Kasumi-1 (cell line): ENCODE measurements around the gene NLGN1.
A peak's percentile ranks its signal among the peaks of the same experiment; 100 is the strongest.

Experiments used
- DNase-seq, 2 experiments: peaks; one replicate each; lab custom pipeline; 2025; lab: John Stamatoyannopoulos, UW

NLGN1 gene

DNA sequence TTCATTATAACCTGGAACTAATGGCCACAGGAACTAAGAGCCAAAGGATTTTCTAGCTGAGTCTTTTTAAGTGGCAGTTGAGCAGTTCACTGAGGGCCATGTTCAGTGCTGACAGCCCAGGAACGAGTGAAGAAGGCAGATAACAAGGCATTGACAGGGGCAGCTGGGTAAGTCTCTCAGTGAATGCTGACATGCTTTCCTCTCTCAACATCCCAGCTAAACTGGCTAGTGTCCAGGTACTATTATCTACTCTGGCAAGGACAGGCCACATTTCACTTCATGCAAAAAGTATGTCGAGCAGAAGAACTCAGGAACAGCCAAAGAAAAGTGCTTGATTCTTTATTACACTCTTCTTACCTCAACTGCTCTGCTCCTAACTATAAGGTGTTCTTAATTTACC is 515.9 kb downstream of the NLGN1 start:
- no peak for DNase-seq

DNA sequence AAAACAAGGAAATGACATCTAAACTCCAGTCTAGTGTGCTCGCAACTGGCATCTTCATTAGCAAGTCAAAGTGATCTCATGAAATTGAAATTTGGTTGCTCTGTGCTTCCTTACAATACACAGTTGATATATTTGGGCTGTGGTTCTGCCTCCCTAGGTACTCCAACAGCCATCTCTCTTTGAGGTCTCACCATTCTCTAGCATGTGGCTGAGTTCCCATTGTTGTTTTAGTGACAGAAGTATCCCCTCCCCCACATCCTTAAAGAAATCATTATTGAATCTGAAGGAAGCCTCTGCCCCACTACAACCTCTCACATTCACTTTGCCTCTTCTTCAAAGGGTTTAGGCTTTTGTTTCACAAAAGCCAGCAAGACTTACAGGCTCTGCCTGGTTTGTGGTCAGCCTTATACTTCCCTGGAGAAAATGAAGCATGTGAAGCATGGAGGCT is 516.5 kb downstream of the NLGN1 start:
- DNase-seq = no peak

DNA sequence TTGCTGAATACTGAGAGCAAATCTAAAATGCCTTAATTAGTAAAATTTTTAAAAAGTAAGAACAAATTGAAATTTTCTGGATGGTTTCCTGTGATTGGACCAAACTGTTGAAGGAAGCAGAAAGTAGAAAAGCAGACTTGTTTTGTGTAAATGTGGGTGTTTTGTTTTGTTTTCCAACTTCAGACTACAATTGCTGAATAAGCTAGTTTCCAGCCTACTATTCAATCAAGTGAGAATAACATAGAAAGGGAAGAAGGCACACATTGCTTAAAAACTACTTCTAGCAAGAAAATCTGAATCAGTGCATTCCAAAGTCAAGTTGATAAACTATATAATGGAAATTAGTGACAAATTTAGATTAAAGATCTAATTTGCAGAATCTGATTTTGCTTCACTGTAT is 519.3 kb downstream of the NLGN1 start:
- no peak for DNase-seq

DNA sequence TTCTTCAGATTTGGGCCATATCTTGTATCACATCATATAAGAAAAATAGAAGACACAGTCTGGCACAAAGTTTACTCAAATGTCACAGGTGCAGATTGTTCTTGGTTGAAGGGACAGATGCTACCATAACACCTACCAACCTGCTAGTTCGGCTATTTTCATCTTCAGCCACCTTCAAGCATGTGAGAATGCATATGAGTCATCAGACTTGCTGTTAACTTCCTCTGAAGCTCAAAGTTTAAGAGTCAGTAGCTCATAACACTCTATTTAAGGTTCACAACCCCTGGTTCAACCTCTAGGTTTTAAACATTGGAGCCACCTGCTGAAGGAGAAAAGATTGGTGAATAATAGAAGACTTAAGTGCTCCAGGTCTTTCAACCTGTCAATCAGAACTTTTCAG is 522.8 kb downstream of the NLGN1 start:
- no peak for DNase-seq

DNA sequence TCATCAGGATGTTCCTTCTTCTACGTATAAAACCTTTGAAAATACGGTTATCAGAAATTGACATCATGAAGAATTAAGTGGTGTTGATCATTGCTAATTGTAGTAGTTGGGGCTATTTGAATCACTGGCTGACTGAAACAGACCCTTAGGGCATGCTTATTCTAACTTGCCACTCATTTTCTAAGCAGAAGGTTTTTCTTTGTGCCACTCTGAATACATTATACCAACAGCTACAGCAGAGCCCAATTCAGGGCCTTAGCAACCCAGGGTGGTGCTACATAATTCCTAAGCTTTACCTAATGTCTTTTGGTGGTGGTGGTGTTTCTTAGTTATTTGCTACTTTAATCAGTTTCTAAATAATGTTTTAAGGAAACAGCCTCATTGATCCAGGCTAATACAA is 524.2 kb downstream of the NLGN1 start:
- no peak for DNase-seq

DNA sequence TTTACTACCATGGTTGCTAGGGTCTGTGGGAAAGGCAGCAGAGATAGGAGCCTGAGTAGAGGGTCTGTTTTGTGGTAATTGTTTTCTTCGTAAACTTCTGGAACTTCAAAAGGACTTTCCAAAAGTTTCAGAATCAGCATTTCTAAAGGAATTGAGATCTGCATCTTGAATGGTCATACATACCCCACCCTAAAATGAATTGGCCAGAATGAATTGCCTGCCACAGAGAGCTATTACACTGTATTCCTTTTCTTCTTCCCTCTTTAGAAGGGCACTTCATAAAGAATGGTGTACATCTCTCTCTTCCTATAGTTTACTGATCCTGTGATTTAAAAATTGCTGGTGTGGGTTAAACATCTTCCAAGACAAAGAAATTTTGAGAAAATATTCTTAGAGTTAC is 525.7 kb downstream of the NLGN1 start:
- no peak for DNase-seq

DNA sequence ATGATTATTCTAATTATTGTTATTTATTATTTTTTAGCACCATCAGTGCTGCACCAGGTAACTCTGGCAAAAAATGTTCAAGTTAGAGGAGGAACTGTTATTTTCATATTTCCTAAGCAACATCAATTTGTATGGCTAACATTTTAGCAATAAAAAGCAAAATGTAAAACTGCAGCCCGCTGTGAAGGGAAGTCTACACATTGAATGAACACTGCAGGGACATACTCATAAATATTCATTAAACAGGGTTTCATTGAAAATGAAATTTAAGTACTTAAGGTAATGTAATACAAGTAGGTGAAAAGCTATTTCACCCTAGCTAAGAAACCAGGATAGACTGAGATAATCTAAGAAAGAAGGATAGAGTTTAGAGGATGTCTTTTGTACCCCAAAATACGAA is 532.7 kb downstream of the NLGN1 start:
- DNase-seq = no peak

DNA sequence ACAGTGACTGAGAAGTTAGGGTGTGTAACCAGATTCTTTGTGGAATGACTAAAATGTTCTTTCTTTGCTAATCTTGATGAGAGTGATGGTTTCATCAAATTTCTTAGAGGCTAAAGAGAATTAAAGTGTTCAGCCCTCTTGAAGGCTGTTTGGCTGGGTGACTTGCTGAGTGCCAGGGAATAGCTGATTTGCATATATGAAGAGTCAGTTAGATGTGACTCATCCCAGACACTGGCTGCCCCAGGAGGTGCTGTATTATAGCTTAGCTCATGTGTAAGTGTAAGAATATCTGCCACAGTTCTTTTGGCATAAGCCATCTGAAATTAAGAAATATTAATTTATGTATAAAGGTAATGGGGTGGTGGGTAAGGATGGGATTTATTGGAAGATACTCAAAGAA is 535.1 kb downstream of the NLGN1 start:
- DNase-seq = peak in 1 of 2 experiments; percentile 24

DNA sequence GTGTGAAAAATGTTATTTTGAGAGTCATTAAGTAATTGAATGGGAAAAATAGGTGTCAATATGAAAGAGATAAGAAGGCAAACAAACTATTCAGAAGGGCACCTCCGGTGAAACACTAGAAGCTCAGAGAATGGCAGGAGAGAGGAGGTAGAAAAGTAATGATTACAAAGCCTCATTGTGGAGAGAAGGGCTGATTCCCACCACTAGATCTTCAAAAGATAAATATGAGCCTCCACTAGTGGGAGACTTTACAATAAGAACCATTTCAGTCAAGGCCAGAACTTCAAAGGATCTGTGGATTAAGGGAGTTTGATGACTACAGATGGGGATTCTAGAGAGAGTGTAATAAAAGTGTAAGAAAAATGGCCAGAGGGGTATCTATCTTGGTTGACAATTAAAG is 535.6 kb downstream of the NLGN1 start:
- no peak for DNase-seq

DNA sequence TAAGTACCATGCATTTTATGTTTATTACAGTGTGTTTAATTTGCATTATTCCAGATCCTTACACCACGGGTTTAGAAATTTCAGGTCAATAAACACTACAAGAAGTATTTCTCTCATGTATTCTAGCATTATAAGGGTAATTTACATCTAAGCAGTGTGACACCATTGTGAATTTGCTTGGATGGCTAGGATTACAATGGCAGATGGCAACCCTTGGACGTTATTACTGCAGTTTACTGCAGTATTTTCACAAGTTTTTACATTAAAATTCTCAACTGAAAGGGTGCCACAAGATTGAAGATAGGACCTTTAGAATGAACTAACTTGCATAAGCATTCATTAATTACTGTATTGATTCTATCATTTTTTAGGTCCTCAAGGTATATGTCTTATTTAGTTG is 538.8 kb downstream of the NLGN1 start:
- DNase-seq = no peak

DNA sequence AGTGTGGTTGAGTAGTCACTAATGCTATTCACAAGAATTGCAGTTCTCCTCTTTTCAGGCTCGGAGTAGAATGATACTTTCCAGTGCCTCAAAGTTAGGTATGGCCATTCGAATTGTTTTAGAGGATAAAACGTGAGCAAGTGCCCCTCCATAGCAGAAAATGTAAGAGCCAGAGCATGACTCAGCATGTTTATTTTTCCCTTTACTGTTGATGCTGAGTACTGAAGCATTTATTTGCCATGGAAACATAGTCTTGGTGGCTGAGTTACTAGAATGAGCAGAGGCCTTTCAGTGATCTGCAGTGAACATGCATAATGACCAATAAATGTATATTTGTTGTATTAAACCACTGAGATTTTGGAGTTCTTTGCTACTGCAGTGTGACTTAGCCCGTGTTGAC is 540.6 kb downstream of the NLGN1 start:
- DNase-seq = no peak

DNA sequence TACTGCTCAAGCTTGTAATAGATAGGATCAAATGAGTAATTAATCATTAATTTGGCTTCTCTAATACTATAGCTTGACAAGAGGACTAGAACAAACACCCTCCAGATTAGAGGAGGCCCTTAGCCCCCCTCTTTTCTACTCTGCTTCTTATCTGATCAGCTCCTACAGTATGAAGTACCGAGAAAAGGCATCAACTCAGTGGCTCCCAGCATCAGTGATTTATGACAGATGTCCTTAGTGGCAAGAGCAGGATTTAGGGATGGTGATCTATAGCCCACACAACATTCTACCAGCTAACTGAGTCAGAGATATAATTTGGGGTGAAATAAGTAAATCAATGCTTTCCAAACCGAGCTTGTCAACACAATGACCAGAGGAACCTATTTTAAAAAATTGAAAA is 541.1 kb downstream of the NLGN1 start:
- no peak for DNase-seq

DNA sequence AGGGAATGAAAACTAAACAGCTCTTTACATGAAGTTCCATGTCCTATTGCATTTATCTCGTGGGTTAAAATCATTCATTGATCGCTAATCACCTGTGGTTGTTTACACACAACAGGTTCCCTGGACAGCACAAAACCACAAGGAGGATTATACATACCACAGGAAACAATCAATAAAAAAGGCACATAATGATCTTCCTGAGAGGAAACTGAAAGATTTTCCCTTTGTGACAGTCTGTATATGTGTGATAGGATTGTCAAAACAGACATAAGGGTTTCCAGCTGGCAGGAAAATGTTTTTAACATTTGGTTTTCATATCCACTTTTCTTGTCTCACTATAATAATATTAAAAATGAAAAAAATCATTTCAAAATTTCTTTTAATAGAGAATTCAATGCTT is 541.8 kb downstream of the NLGN1 start:
- DNase-seq = no peak

DNA sequence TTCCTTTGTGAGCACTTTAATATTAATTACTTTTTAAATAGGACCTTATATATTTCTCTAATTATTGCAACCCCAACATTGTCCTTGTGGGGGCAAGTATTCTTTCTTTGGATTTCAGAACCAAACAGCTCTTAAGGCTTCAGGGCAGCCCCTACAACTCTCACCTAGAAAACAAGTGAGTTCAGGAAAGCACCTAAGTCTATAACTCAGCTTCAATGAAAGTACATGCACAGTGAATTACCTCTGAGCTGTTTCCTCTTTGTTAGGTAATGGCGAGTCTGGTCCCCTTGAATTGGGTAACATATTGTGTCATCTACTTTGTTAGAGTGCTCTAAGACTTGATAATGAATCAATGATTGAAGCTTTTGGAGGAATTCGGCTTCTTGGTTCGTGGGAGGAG is 545.7 kb downstream of the NLGN1 start:
- DNase-seq = no peak

DNA sequence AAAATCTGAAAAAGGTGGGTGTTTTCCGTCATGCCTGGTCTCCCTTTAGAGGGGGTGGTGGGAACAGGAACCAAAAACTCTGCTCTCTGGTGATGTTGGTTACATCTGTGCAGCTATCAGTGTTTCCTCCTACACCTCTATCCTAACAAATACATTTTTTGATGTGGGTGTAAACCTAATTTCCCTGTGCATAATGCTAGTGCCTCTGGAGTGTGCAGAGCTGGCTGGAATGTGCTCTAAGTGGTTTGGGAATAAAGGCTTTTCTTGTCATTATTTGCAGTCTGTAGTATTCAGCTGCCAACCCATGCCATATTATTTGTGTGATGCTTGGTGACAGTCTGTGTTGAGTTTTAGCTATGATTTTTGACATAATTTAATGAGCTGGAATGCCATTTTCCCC is 547.6 kb downstream of the NLGN1 start:
- no peak for DNase-seq

DNA sequence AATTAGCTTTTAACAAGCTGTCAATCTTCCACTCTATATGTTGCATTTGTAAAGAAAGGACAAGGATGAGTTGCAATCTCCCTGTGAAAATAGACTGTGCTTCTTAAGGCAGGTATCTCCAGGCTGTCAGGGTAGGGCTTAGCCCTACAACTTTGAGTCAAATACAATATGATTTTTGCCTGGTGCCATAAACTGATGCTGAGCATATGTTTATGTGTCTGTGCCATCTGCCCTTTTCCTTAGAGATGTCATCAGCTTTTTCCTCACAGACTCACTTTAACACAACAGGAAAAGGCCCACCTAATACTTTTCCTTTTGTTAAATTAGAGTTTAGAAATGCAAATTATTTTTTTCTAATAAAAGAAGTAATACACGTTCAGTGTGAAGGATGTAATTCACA is 548.3 kb downstream of the NLGN1 start:
- DNase-seq = no peak

DNA sequence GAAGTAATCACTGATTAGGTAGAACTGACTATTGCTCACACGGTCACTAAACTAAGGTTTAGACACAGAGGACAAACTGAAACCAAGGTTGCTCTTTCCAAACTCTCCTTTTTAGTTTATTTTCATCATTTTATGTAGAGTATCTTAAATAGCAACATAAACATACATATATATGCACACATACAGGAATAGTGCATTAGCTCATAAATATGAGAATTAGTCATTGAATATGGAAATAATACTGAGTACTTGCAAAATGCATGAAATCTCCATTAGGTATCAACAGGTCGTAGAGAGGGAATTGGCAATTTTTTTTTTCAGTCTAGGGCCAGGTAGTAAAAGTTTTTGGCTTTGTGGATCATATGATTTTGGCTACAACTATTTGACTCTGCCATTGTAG is 557.1 kb downstream of the NLGN1 start:
- no peak for DNase-seq

DNA sequence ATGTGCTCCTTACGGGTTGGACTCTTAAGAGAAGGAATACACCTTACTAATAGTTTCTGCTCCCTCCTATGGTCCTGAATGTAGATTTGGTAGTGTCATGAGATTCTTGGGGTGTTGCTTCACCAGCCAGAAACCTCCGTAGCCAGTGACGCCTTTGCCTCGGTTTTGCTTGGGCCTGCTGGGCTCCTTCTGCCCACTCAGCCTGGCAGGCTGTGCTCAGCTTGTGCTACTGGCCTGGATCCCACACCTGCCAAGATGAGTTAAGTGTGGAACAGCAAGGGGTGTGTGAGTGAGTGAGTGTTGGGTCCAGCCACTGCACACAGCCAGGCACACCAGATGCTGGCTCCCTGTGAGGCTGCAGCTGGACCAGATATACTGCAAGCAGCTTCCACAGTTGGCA is 560.1 kb downstream of the NLGN1 start:
- DNase-seq = no peak

DNA sequence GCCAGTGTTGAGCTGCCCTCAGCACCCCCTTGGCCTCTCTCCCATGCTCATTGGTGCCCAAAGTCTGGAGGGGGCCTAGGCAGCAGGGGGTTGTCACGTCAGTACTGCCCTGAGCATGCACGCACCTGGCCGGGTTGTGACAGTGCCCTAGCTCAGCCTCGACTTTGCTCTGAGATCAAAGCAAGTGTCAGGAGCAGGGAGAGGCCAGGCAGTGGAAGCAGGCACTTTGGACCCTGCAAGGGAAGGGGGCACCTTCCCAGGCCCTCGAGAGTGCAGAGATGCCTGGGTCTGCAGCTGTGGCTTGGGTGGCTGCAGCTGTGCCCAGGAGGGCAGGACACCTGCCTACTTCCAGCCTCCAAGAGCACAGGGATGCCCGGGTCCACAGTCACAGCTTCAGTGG is 561.3 kb downstream of the NLGN1 start:
- DNase-seq = no peak

DNA sequence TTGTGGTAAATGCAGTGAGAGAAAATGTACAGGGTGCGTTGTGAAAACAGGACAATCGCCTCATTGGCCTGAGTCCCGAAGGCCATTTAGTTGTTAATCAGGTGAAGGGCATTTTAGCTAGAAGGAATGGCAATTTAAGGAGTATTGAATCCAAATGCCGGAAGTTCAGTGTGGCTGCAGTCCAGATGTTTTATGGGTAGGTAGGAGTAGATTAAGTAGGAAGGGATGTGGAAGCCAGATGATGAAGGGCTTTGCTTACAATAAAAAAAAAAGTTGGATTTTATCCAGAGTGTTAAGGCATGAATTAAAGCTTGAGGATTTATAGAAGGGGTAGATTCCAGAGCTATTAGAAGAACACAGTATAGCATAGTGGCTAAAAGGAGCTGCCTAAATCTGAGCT is 572.7 kb downstream of the NLGN1 start:
- no peak for DNase-seq

DNA sequence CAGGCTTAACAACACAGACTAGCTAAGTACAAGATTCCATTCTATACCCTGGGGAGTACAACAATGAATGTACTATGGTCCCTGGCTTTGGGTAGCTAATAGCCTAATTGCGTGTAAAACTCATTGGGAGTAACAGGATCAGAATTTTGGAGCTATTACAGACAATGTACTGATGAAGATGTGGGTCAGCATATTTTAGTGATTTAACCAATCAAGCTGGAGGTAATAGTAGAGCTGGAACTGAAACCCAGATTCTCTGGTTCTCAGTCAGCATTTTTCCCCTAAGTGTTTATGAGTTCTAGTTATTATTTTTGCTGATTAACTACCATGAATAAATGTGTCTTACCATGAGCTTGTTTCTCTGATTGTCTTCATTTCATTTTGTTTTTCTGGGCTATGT is 578.7 kb downstream of the NLGN1 start:
- no peak for DNase-seq

DNA sequence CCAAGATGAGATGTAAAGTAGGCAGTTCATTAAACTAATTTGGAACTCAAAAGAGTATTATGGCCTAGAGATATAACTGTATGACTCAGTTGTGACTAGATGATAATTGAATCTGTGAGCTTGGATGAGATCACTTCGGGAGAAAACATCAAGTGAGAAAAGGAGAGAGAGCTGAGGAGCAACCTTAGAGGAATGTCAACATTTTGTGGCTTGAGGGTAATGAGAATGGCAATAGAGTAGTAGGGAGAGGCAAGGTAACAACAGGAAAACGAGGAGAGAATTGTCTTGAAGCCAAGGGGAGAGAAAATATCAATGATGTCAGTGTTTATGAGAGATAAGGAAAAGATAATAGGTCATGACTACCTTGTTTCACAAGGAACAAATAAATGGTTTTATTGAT is 580.2 kb downstream of the NLGN1 start:
- no peak for DNase-seq

DNA sequence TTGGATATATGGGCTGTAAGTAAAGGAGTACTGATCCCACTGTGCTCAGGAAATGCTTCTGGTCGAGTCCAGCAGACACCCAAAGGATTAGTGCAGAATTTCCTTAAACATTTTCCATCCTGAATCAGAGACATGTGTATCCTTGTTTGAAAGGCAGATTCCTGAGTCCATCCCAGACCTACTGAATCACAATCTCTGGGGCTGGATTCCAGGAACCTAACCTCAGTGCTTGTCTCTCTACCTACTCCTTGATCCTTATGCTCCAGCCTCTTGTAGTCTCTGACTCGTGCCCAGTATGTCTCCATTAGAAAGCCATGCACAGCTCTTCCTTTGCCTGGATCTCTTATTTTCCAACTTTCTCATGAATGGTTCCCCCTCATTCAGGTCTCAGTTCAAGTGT is 585.8 kb downstream of the NLGN1 start:
- DNase-seq = no peak

DNA sequence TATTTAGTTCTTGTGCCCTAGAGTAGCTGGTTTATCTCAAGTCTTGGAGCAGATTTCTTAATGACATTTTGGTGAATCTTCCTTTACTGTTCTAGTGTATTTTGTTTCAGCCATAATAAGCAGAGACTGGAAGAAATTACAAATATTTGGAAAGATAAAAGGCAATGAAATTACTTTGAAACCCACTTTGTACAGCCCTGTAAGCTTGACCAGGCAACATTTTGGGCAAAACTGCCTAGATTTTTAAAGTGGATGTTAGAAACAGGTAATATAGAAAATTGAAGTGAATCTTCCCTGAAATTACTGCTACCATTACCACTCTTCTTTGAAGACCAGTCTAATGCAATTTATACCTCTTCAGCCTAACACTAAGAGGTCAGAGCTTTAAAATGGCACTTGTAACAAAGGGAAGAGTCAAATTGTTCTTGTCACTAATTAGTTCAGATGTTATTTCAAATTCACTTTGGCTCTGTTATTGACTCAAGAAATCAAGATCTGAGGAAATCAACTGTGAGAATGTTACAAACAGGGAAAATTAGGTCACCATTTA is 589.4 kb downstream of the NLGN1 start:
- DNase-seq = no peak

DNA sequence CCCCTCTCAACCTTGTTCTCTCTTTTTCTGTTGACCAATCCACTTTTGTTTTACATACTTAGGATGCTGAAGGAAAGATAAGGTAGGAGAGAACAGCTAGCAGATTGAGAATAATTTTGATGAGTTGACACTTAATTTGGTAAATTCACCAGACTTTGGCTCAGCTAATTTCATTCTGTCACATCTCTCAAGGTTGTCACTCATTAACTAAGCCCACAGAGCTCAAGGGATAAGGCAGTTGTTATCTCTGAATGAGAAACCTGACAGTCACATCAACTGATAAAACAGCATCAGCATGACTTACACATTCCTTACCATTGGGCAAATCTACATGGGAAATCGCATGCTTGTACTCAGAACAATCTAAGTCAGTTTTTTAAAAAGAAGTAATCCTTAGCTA is 591.4 kb downstream of the NLGN1 start:
- DNase-seq = no peak
